GM23338 (cell line): Measurements from ENCODE around the gene CIT. TPM values are rescaled to one million over a fixed set of nuclear protein-coding genes. Genes with fewer than 3 reads are reported as not detected.

Experiments
- ATAC-seq: fragments of 200-7000 bp; cut with Tn5 transposase; 3 replicates; pipeline ENCODE4 v1.9.1; 2020
- DNase-seq: peaks from one replicate; pipeline ENCODE4 v3.0.0-alpha.2; 2015; ENCODE audit warnings: low spot score
- H2AFZ ChIP-seq: fragments of 200-600 bp; sonication (generic); 2 replicates; pipeline ENCODE4 v1.8.0; 2016; ENCODE audit warnings: antibody characterized with exemption, mild to moderate bottlenecking, moderate library complexity
- H3F3A ChIP-seq: fragments of 200-600 bp; sonication (generic); replicated peaks from 2 replicates; pipeline ENCODE4 v1.8.0; 2017; ENCODE audit warnings: antibody characterized with exemption, mixed run types, low read depth
- H3K27ac ChIP-seq: fragments of 200-600 bp; sonication (generic); 2 replicates; pipeline ENCODE4 v1.6.1; 2016; ENCODE audit warnings: low read depth
- H3K27me3 ChIP-seq: fragments of 200-600 bp; sonication (generic); 2 replicates; pipeline ENCODE4 v1.8.0; 2016; ENCODE audit warnings: mild to moderate bottlenecking, mixed run types, moderate library complexity; ENCODE audit not compliant: insufficient read depth
- H3K36me3 ChIP-seq: fragments of 200-600 bp; sonication (generic); 2 replicates; pipeline ENCODE4 v1.8.0; 2016; ENCODE audit warnings: mild to moderate bottlenecking; ENCODE audit not compliant: insufficient read depth
- H3K4me1 ChIP-seq: fragments of 200-600 bp; sonication (generic); 2 replicates; pipeline ENCODE4 v1.8.0; 2016; ENCODE audit warnings: mild to moderate bottlenecking, moderate library complexity; ENCODE audit not compliant: insufficient read depth
- H3K4me2 ChIP-seq: fragments of 200-600 bp; sonication (generic); 2 replicates; pipeline ENCODE4 v1.7.1; 2017; ENCODE audit warnings: mixed run types
- H3K4me3 ChIP-seq: fragments of 200-600 bp; sonication (generic); 2 replicates; pipeline ENCODE4 v1.6.1; 2016; ENCODE audit warnings: mixed run types
- H3K79me2 ChIP-seq: fragments of 200-600 bp; sonication (generic); replicated peaks from 2 replicates; pipeline ENCODE4 v1.8.0; 2017; ENCODE audit warnings: mild to moderate bottlenecking; ENCODE audit not compliant: insufficient read depth
- H3K9me2 ChIP-seq: fragments of 200-600 bp; sonication (generic); 2 replicates; pipeline ENCODE4 v1.8.0; 2017; ENCODE audit not compliant: insufficient read depth
- H4K20me1 ChIP-seq: fragments of 200-600 bp; sonication (generic); replicated peaks from 2 replicates; pipeline ENCODE4 v1.8.0; 2017; ENCODE audit warnings: mild to moderate bottlenecking; ENCODE audit not compliant: insufficient read depth
- H3K27ac Mint-ChIP-seq: 2 replicates; pipeline ENCODE4 v1.8.0; 2020; ENCODE audit warnings: inconsistent platforms, mild to moderate bottlenecking, moderate library complexity, mixed read lengths
- H3K27me3 Mint-ChIP-seq: 3 replicates; pipeline ENCODE4 v1.8.0; 2022; ENCODE audit warnings: low read depth, mild to moderate bottlenecking, moderate library complexity, mixed read lengths, inconsistent platforms; ENCODE audit not compliant: insufficient read depth, poor library complexity
- H3K36me3 Mint-ChIP-seq: 3 replicates; pipeline ENCODE4 v1.8.0; 2021; ENCODE audit warnings: low read depth, mild to moderate bottlenecking, inconsistent platforms, moderate library complexity, mixed read lengths
- H3K4me1 Mint-ChIP-seq: 3 replicates; pipeline ENCODE4 v1.8.0; 2020; ENCODE audit warnings: mild to moderate bottlenecking, inconsistent platforms, mixed read lengths
- H3K4me3 Mint-ChIP-seq: 3 replicates; pipeline ENCODE4 v1.8.0; 2021; ENCODE audit warnings: moderate library complexity, mild to moderate bottlenecking, inconsistent platforms, mixed read lengths
- H3K9me3 Mint-ChIP-seq: 3 replicates; pipeline ENCODE4 v1.8.0; 2020; ENCODE audit warnings: moderate library complexity, mild to moderate bottlenecking, inconsistent platforms, mixed read lengths
- CREB1 ChIP-seq: fragments of 250-450 bp; sonication (Bioruptor Pico); IDR thresholded peaks from 2 replicates; pipeline ENCODE4 v1.5.0; 2020; ENCODE audit warnings: low read depth, mild to moderate bottlenecking, moderate library complexity
- EZH2 ChIP-seq: fragments of 200-600 bp; sonication (generic); IDR thresholded peaks from one replicate; pipeline ENCODE4 v1.8.0; 2017; ENCODE audit warnings: antibody characterized with exemption, mild to moderate bottlenecking, low read depth; ENCODE audit not compliant: unreplicated experiment
- EZH2phosphoT487 ChIP-seq: fragments of 200-600 bp; sonication (generic); IDR thresholded peaks from one replicate; pipeline ENCODE4 v1.8.1; 2018; ENCODE audit warnings: antibody characterized with exemption; ENCODE audit not compliant: unreplicated experiment
- JUNB ChIP-seq: IDR thresholded peaks from one replicate; pipeline ENCODE4 v1.6.1; 2016; ENCODE audit warnings: antibody characterized with exemption; ENCODE audit not compliant: unreplicated experiment
- NANOG ChIP-seq: IDR thresholded peaks from 2 replicates; pipeline ENCODE4 v1.6.1; 2016; ENCODE audit warnings: antibody characterized with exemption, borderline replicate concordance
- POLR2AphosphoS5 ChIP-seq: IDR thresholded peaks from 2 replicates; pipeline ENCODE4 v1.6.1; 2016; ENCODE audit warnings: antibody characterized with exemption, low read depth
- STAT1 ChIP-seq: IDR thresholded peaks from one replicate; pipeline ENCODE4 v1.6.1; 2016; ENCODE audit warnings: antibody characterized with exemption; ENCODE audit not compliant: unreplicated experiment
- ZNF114 ChIP-seq: fragments of 250-450 bp; sonication (Bioruptor Pico); IDR thresholded peaks from 2 replicates; pipeline ENCODE4 v1.5.0; 2020; ENCODE audit warnings: mild to moderate bottlenecking, moderate library complexity
- ZNF331 ChIP-seq: fragments of 250-450 bp; sonication (Bioruptor Pico); IDR thresholded peaks from 2 replicates; pipeline ENCODE4 v1.5.0; 2020; ENCODE audit warnings: low read depth, mild to moderate bottlenecking, moderate library complexity
- polyA plus RNA-seq: library from polyadenylated mRNA; unstranded; fragments of >200 nt; fragmentation: Nextera tagmentation; extraction: Ambion mirVana; gene quantifications from 2 replicates; pipeline ENCODE4 v1.2.1, GENCODE V29; 2016
- total RNA-seq: library from RNA; depleted of rRNA; stranded (reverse); fragments of >200 nt; shearing (Covaris generic); gene quantifications from 2 replicates; pipeline ENCODE4 v1.2.3, GENCODE V29; 2014
- TF ChIP-seq, protein P1 (sequence below): fragments of 250-450 bp; sonication (Bioruptor Pico); IDR thresholded peaks from 2 replicates; pipeline ENCODE4 v1.5.0; 2020; ENCODE audit warnings: mild to moderate bottlenecking, moderate library complexity
- TF ChIP-seq, protein P2 (sequence below): IDR thresholded peaks from one replicate; pipeline ENCODE4 v1.6.1; 2018; ENCODE audit warnings: antibody characterized with exemption; ENCODE audit not compliant: unreplicated experiment
- TF ChIP-seq, protein P3 (sequence below), 2 experiments: fragments of 200-600 bp in 1 of 2; sonication (generic) in 1 of 2; conservative IDR thresholded peaks; 2 replicates each; pipeline versions ENCODE4 v1.5.1 to v1.6.1; 2016 to 2017; ENCODE audit warnings: antibody characterized with exemption in 2 of 2, low read depth in 2 of 2, mild to moderate bottlenecking in 2 of 2, moderate library complexity in 1 of 2
- TF ChIP-seq, protein P4 (sequence below): IDR thresholded peaks from 2 replicates; pipeline ENCODE4 v1.6.1; 2016; ENCODE audit warnings: antibody characterized with exemption

The CIT gene
- total and polyA plus RNA-seq, 2 experiments from 2014 or later = 9.7 to 47.8 TPM

DNA sequence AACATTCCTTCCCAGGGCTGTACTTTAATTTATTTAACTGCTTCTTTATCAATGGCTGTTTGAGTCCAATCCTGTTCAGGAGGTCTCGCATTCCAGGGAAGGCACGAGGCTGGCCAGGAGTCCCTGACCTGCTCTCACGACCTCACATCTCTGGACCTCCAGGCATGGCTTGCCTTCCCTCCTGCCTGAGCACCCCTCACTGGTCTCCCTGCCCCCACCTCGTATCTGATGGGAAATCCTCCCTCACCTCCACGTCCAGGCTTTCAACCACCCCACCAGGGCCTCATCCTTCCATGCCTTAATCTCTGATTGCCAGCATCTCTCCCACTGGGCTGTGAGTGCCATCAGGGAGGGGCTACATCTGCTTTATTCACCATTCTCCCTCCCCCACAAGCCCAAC lies 180.2 kb downstream of the CIT start:
- Histone ChIP-seq H3K79me2 (no peaks in the 10 kb centered on the region), H3K4me3 (no peak overlapping the region), H3K27me3 (no peaks in the 10 kb centered on the region), H3K36me3 (peaks cover 13% of the 10 kb centered on the region), H3K4me1 (no peaks in the 10 kb centered on the region), H4K20me1 (no peaks in the 10 kb centered on the region; the same call in 1 of the 2 replicates), H3F3A (no peaks in the 10 kb centered on the region), H2AFZ (no peak overlapping the region), H3K9me2 (no peaks in the 10 kb centered on the region), H3K27ac (no peak overlapping the region), H3K4me2 (no peak overlapping the region)
- peaks cover 7% of the 10 kb centered on the region; the same call in 2 of the 3 replicates for H3K4me1 Mint-ChIP-seq
- peaks cover 9% of the 10 kb centered on the region for H3K27me3 Mint-ChIP-seq
- H3K27ac Mint-ChIP-seq = peak overlapping the region; percentile 55; the same call in 1 of the 2 replicates
- H3K4me3 Mint-ChIP-seq = no peak overlapping the region
- TF ChIP-seq, protein P1, sequence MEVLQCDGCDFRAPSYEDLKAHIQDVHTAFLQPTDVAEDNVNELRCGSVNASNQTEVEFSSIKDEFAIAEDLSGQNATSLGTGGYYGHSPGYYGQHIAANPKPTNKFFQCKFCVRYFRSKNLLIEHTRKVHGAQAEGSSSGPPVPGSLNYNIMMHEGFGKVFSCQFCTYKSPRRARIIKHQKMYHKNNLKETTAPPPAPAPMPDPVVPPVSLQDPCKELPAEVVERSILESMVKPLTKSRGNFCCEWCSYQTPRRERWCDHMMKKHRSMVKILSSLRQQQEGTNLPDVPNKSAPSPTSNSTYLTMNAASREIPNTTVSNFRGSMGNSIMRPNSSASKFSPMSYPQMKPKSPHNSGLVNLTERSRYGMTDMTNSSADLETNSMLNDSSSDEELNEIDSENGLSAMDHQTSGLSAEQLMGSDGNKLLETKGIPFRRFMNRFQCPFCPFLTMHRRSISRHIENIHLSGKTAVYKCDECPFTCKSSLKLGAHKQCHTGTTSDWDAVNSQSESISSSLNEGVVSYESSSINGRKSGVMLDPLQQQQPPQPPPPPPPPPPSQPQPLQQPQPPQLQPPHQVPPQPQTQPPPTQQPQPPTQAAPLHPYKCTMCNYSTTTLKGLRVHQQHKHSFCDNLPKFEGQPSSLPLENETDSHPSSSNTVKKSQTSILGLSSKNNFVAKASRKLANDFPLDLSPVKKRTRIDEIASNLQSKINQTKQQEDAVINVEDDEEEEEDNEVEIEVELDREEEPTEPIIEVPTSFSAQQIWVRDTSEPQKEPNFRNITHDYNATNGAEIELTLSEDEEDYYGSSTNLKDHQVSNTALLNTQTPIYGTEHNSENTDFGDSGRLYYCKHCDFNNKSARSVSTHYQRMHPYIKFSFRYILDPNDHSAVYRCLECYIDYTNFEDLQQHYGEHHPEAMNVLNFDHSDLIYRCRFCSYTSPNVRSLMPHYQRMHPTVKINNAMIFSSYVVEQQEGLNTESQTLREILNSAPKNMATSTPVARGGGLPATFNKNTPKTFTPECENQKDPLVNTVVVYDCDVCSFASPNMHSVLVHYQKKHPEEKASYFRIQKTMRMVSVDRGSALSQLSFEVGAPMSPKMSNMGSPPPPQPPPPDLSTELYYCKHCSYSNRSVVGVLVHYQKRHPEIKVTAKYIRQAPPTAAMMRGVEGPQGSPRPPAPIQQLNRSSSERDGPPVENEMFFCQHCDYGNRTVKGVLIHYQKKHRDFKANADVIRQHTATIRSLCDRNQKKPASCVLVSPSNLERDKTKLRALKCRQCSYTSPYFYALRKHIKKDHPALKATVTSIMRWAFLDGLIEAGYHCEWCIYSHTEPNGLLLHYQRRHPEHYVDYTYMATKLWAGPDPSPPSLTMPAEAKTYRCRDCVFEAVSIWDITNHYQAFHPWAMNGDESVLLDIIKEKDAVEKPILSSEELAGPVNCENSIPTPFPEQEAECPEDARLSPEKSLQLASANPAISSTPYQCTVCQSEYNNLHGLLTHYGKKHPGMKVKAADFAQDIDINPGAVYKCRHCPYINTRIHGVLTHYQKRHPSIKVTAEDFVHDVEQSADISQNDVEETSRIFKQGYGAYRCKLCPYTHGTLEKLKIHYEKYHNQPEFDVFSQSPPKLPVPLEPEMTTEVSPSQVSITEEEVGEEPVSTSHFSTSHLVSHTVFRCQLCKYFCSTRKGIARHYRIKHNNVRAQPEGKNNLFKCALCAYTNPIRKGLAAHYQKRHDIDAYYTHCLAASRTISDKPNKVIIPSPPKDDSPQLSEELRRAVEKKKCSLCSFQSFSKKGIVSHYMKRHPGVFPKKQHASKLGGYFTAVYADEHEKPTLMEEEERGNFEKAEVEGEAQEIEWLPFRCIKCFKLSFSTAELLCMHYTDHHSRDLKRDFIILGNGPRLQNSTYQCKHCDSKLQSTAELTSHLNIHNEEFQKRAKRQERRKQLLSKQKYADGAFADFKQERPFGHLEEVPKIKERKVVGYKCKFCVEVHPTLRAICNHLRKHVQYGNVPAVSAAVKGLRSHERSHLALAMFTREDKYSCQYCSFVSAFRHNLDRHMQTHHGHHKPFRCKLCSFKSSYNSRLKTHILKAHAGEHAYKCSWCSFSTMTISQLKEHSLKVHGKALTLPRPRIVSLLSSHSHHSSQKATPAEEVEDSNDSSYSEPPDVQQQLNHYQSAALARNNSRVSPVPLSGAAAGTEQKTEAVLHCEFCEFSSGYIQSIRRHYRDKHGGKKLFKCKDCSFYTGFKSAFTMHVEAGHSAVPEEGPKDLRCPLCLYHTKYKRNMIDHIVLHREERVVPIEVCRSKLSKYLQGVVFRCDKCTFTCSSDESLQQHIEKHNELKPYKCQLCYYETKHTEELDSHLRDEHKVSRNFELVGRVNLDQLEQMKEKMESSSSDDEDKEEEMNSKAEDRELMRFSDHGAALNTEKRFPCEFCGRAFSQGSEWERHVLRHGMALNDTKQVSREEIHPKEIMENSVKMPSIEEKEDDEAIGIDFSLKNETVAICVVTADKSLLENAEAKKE (CRISPR knock-in tag) = no peak
- TF ChIP-seq EZH2phosphoT487 = no peak
- no peak for TF ChIP-seq ZNF114
- TF ChIP-seq, protein P2, sequence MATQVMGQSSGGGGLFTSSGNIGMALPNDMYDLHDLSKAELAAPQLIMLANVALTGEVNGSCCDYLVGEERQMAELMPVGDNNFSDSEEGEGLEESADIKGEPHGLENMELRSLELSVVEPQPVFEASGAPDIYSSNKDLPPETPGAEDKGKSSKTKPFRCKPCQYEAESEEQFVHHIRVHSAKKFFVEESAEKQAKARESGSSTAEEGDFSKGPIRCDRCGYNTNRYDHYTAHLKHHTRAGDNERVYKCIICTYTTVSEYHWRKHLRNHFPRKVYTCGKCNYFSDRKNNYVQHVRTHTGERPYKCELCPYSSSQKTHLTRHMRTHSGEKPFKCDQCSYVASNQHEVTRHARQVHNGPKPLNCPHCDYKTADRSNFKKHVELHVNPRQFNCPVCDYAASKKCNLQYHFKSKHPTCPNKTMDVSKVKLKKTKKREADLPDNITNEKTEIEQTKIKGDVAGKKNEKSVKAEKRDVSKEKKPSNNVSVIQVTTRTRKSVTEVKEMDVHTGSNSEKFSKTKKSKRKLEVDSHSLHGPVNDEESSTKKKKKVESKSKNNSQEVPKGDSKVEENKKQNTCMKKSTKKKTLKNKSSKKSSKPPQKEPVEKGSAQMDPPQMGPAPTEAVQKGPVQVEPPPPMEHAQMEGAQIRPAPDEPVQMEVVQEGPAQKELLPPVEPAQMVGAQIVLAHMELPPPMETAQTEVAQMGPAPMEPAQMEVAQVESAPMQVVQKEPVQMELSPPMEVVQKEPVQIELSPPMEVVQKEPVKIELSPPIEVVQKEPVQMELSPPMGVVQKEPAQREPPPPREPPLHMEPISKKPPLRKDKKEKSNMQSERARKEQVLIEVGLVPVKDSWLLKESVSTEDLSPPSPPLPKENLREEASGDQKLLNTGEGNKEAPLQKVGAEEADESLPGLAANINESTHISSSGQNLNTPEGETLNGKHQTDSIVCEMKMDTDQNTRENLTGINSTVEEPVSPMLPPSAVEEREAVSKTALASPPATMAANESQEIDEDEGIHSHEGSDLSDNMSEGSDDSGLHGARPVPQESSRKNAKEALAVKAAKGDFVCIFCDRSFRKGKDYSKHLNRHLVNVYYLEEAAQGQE = no peak
- TF ChIP-seq STAT1 = no peak
- no peak for TF ChIP-seq JUNB
- TF ChIP-seq CREB1 = no peak
- no peak for TF ChIP-seq ZNF331 (CRISPR knock-in tag)
- no peak for TF ChIP-seq NANOG
- TF ChIP-seq, protein P3, sequence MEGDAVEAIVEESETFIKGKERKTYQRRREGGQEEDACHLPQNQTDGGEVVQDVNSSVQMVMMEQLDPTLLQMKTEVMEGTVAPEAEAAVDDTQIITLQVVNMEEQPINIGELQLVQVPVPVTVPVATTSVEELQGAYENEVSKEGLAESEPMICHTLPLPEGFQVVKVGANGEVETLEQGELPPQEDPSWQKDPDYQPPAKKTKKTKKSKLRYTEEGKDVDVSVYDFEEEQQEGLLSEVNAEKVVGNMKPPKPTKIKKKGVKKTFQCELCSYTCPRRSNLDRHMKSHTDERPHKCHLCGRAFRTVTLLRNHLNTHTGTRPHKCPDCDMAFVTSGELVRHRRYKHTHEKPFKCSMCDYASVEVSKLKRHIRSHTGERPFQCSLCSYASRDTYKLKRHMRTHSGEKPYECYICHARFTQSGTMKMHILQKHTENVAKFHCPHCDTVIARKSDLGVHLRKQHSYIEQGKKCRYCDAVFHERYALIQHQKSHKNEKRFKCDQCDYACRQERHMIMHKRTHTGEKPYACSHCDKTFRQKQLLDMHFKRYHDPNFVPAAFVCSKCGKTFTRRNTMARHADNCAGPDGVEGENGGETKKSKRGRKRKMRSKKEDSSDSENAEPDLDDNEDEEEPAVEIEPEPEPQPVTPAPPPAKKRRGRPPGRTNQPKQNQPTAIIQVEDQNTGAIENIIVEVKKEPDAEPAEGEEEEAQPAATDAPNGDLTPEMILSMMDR (conservative IDR thresholded peaks at IDR 0.05; ENCODE audit: low read depth in 2 of 2) = no peak
- TF ChIP-seq, protein P4, sequence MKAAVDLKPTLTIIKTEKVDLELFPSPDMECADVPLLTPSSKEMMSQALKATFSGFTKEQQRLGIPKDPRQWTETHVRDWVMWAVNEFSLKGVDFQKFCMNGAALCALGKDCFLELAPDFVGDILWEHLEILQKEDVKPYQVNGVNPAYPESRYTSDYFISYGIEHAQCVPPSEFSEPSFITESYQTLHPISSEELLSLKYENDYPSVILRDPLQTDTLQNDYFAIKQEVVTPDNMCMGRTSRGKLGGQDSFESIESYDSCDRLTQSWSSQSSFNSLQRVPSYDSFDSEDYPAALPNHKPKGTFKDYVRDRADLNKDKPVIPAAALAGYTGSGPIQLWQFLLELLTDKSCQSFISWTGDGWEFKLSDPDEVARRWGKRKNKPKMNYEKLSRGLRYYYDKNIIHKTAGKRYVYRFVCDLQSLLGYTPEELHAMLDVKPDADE = no peak
- TF ChIP-seq POLR2AphosphoS5 = no peak
- TF ChIP-seq EZH2 = no peak
- H3K9me3 Mint-ChIP-seq = no peaks in the 10 kb centered on the region
- DNase-seq (no peak), ATAC-seq (no peak)
- peaks cover 46% of the 10 kb centered on the region for H3K36me3 Mint-ChIP-seq
